HepG2 (cell line): ENCODE measurements around the gene PFDN2. TPM values are rescaled to one million over a fixed set of nuclear protein-coding genes. Genes with fewer than 3 reads are reported as not detected.

ENCODE experiments used
- ATAC-seq: fragments of 200-7000 bp; cut with Tn5 transposase; 3 replicates; pipeline ENCODE4 v1.9.1; 2020; ENCODE audit warnings: mild to moderate bottlenecking, moderate library complexity
- BruUV-seq: library from RNA; stranded (reverse); fragments of 400-500 nt; replicated peaks from 2 replicates; lab custom pipeline; 2021; lab: Mats Ljungman, UMichigan
- CTCF ChIA-PET: fragments of 300-600 bp; formaldehyde crosslinking; extraction: SDS; loops from one replicate; lab custom pipeline; 2021; ENCODE audit warnings: low total read pairs, inconsistent platforms, low intra/inter-chr PET ratio; lab: Yijun Ruan, JAX
- POLR2A ChIA-PET: fragments of 350-600 bp; sonication (Branson Sonifier 250); formaldehyde crosslinking; loops from one replicate; lab custom pipeline; 2020; ENCODE audit warnings: antibody characterized with exemption, inconsistent platforms; lab: Yijun Ruan, JAX
- DNase-seq: peaks from one replicate; pipeline ENCODE4 v3.0.0-alpha.2; 2015; ENCODE audit warnings: low spot score
- FAIRE-seq: peaks from 3 replicates; lab custom pipeline; 2011; peaks lifted over from hg19 to GRCh38; lab: Jason Lieb, UNC
- H2AFZ ChIP-seq: one replicate; pipeline ENCODE4 v1.6.1; 2011; ENCODE audit warnings: low read length, inconsistent platforms
- H3K27ac ChIP-seq: fragments of 300-600 bp; 3 replicates; pipeline ENCODE4 v1.8.0; 2011; ENCODE audit warnings: mixed run types, mild to moderate bottlenecking, mixed read lengths, low read length, inconsistent platforms; ENCODE audit not compliant: insufficient read depth; ENCODE audit errors: extremely low read length
- H3K27me3 ChIP-seq, 2 experiments: fragments of 200-600 bp in 1 of 2; 2 replicates in 1 of 2; 3 replicates in 1 of 2; pipeline versions ENCODE4 v1.6.0 to v1.8.0; 2011; ENCODE audit warnings: low read length in 2 of 2, mild to moderate bottlenecking in 2 of 2, moderate library complexity in 2 of 2, inconsistent platforms in 1 of 2; ENCODE audit not compliant: insufficient read depth in 2 of 2, control insufficient read depth in 1 of 2
- H3K36me3 ChIP-seq, 2 experiments: fragments of 200-600 bp in 1 of 2; replicated peaks in 1 of 2; 2 replicates in 1 of 2; 3 replicates in 1 of 2; pipeline versions ENCODE4 v1.5.1 to v1.8.0; 2011; ENCODE audit warnings: low read length in 2 of 2, inconsistent platforms in 1 of 2; ENCODE audit not compliant: insufficient read depth in 2 of 2, control insufficient read depth in 1 of 2
- H3K4me1 ChIP-seq: 2 replicates; pipeline ENCODE4 v1.5.1; 2012; ENCODE audit warnings: low read length, inconsistent platforms; ENCODE audit not compliant: insufficient read depth
- H3K4me2 ChIP-seq: 2 replicates; pipeline ENCODE4 v1.6.0; 2011; ENCODE audit warnings: low read depth, low read length, inconsistent platforms
- H3K4me3 ChIP-seq, 3 experiments: fragments of 200-600 bp in 1 of 3; sonication (generic), shearing (Covaris generic) in 1 of 3; replicated peaks in 1 of 3; 2 replicates each; pipeline ENCODE4 v1.5.1; 2011 to 2016; ENCODE audit warnings: low read length in 3 of 3, inconsistent platforms in 2 of 3, low read depth in 2 of 3, mild to moderate bottlenecking in 2 of 3, control low read depth in 1 of 3, mixed read lengths in 1 of 3; ENCODE audit not compliant: insufficient read depth in 1 of 3
- H3K79me2 ChIP-seq: one replicate; pipeline ENCODE4 v1.6.1; 2011; ENCODE audit warnings: low read length, inconsistent platforms; ENCODE audit not compliant: insufficient read depth
- H3K9ac ChIP-seq: 2 replicates; pipeline ENCODE4 v1.6.0; 2011; ENCODE audit warnings: mild to moderate bottlenecking, low read depth, low read length, inconsistent platforms; ENCODE audit not compliant: insufficient read depth
- H3K9me3 ChIP-seq: 2 replicates; pipeline ENCODE4 v1.5.1; 2012; ENCODE audit warnings: mild to moderate bottlenecking, low read length
- H4K20me1 ChIP-seq: 2 replicates; pipeline ENCODE4 v1.6.0; 2011; ENCODE audit warnings: inconsistent platforms, mild to moderate bottlenecking, low read length, moderate library complexity; ENCODE audit not compliant: insufficient read depth
- DR1 ChIP-seq: sonication (generic); formaldehyde crosslinking; IDR thresholded peaks from 2 replicates; pipeline ENCODE4 v1.8.0; 2021; ENCODE audit warnings: mild to moderate bottlenecking, missing genetic modification reagents, inconsistent platforms
- FOSL2 ChIP-seq: sonication (generic); formaldehyde crosslinking; IDR thresholded peaks from 2 replicates; pipeline ENCODE4 v1.4.0; 2020; ENCODE audit warnings: missing genetic modification reagents
- KDM1A ChIP-seq: IDR thresholded peaks from 2 replicates; pipeline ENCODE4 v1.6.1; 2016; ENCODE audit warnings: missing compliant biosample characterization
- POLR2A ChIP-seq, 2 experiments: IDR thresholded peaks; 2 replicates each; pipeline ENCODE4 v1.6.1; 2011; ENCODE audit warnings: low read depth in 2 of 2, low read length in 2 of 2, mild to moderate bottlenecking in 1 of 2, moderate library complexity in 1 of 2; ENCODE audit not compliant: insufficient read depth in 1 of 2
- ZFX ChIP-seq: sonication (generic); formaldehyde crosslinking; IDR thresholded peaks from 2 replicates; pipeline ENCODE4 v1.4.0; 2020; ENCODE audit warnings: mild to moderate bottlenecking, low read depth, missing genetic modification reagents, moderate library complexity
- ZNF263 ChIP-seq: sonication (generic); formaldehyde crosslinking; IDR thresholded peaks from 2 replicates; pipeline ENCODE4 v1.4.0; 2020; ENCODE audit warnings: missing genetic modification reagents
- WGBS: methylation state at CpG from one replicate; pipeline ENCODE4 v1.1.6; 2017; ENCODE audit warnings: low lambda C conversion rate; 5-methylcytosine and 5-hydroxymethylcytosine counted together
- in situ Hi-C: cut with HindIII; loops from 2 replicates; pipeline ENCODE4 v1.10.0; 2017; ENCODE audit warnings: low pct_unique_long_range_greater_than_20kb; ENCODE audit not compliant: extremely low pct_ligation_motif_present
- intact Hi-C: fragments of 100-400 bp; cut with micrococcal nuclease; formaldehyde crosslinking; loops from one replicate; pipeline ENCODE4 v1.10.0; 2022; ENCODE audit not compliant: unreplicated experiment
- polyA plus RNA-seq, 8 experiments: library from polyadenylated mRNA; depleted of rRNA in 3 of 8; stranded (reverse) in 7 of 8; unstranded in 1 of 8; fragments of >200 nt; fragmentation: Illumina TruSeq in 4 of 8; extraction: Trizol in 4 of 8; gene quantifications; 2 replicates each; pipeline versions ENCODE4 v1.2.1 to v1.2.3, GENCODE V29; 2011 to 2016; ENCODE audit warnings: low read depth in 4 of 8, missing spikeins in 1 of 8, mixed read lengths in 1 of 8; ENCODE audit not compliant: insufficient read depth in 1 of 8
- total RNA-seq, 5 experiments: library from RNA; depleted of rRNA; stranded (reverse); fragments of >200 nt; fragmentation: Illumina TruSeq; extraction: Trizol; gene quantifications; 2 replicates each; pipeline ENCODE4 v1.2.3, GENCODE V29; 2016; ENCODE audit warnings: low read depth in 1 of 5
- TF ChIP-seq, protein P1 (sequence below): sonication (generic); formaldehyde crosslinking; IDR thresholded peaks from 2 replicates; pipeline ENCODE4 v1.5.1; 2020; ENCODE audit warnings: mild to moderate bottlenecking, missing genetic modification reagents, moderate library complexity
- TF ChIP-seq, protein P2 (sequence below): fragments of 450-650 bp; IDR thresholded peaks from 2 replicates; pipeline ENCODE4 v1.6.1; 2016
- TF ChIP-seq, protein P3 (sequence below): sonication (generic); formaldehyde crosslinking; IDR thresholded peaks from 2 replicates; pipeline ENCODE4 v1.8.1; 2022; ENCODE audit warnings: low read depth, mild to moderate bottlenecking, missing genetic modification reagents
- TF ChIP-seq, protein P4 (sequence below): sonication (generic); formaldehyde crosslinking; IDR thresholded peaks from 2 replicates; pipeline ENCODE4 v1.8.1; 2023; ENCODE audit warnings: mild to moderate bottlenecking, missing genetic modification reagents

Gene PFDN2
- total and polyA plus RNA-seq, 2 of the 13 experiments (the other 11 are each of a cell fraction or from before 2014, with no cell fraction given) = 62.6 to 63.6 TPM

DNA sequence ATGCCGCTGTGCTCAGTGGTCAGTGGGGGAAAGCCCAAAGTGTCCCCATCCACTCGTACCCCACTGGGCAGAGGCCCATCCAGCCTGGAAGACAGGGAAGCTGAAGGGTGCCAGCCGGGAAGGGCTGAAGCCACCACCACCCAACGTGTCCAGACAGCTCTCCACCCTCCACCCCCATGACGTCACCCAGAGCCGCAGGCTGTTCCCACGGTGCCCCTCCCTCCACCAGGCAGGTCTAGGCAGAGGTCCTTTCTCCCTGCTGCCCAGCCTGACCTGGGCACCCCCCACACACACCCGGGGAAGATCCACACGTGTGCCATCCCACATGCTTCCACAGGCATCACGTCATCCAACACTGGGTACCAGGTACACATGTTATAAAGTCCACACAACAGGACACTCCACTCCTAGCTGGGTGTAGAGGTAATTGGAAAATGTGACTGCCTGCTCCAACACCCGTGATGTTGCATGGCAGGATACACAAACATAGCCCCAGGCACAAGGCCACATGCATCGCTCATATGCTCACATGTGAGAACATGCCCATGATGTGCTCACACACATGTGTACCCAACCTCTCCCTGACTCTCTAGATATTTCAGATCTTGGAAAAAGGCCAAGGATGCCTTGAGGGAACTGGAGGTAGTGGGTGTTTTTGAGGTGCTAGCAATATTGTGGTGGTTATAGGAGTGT lies 43.0 kb downstream of the PFDN2 start (continued):
- TF ChIP-seq, protein P1, sequence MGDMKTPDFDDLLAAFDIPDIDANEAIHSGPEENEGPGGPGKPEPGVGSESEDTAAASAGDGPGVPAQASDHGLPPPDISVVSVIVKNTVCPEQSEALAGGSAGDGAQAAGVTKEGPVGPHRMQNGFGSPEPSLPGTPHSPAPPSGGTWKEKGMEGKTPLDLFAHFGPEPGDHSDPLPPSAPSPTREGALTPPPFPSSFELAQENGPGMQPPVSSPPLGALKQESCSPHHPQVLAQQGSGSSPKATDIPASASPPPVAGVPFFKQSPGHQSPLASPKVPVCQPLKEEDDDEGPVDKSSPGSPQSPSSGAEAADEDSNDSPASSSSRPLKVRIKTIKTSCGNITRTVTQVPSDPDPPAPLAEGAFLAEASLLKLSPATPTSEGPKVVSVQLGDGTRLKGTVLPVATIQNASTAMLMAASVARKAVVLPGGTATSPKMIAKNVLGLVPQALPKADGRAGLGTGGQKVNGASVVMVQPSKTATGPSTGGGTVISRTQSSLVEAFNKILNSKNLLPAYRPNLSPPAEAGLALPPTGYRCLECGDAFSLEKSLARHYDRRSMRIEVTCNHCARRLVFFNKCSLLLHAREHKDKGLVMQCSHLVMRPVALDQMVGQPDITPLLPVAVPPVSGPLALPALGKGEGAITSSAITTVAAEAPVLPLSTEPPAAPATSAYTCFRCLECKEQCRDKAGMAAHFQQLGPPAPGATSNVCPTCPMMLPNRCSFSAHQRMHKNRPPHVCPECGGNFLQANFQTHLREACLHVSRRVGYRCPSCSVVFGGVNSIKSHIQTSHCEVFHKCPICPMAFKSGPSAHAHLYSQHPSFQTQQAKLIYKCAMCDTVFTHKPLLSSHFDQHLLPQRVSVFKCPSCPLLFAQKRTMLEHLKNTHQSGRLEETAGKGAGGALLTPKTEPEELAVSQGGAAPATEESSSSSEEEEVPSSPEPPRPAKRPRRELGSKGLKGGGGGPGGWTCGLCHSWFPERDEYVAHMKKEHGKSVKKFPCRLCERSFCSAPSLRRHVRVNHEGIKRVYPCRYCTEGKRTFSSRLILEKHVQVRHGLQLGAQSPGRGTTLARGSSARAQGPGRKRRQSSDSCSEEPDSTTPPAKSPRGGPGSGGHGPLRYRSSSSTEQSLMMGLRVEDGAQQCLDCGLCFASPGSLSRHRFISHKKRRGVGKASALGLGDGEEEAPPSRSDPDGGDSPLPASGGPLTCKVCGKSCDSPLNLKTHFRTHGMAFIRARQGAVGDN = peak; percentile 51
- TF ChIP-seq, protein P2, sequence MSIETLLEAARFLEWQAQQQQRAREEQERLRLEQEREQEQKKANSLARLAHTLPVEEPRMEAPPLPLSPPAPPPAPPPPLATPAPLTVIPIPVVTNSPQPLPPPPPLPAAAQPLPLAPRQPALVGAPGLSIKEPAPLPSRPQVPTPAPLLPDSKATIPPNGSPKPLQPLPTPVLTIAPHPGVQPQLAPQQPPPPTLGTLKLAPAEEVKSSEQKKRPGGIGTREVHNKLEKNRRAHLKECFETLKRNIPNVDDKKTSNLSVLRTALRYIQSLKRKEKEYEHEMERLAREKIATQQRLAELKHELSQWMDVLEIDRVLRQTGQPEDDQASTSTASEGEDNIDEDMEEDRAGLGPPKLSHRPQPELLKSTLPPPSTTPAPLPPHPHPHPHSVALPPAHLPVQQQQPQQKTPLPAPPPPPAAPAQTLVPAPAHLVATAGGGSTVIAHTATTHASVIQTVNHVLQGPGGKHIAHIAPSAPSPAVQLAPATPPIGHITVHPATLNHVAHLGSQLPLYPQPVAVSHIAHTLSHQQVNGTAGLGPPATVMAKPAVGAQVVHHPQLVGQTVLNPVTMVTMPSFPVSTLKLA = peak; percentile 86
- TF ChIP-seq FOSL2 (CRISPR knock-in tag) (0 out of 2 replicates have a peak, but pooled peaks have one; percentile 23), KDM1A (no peak)

DNA sequence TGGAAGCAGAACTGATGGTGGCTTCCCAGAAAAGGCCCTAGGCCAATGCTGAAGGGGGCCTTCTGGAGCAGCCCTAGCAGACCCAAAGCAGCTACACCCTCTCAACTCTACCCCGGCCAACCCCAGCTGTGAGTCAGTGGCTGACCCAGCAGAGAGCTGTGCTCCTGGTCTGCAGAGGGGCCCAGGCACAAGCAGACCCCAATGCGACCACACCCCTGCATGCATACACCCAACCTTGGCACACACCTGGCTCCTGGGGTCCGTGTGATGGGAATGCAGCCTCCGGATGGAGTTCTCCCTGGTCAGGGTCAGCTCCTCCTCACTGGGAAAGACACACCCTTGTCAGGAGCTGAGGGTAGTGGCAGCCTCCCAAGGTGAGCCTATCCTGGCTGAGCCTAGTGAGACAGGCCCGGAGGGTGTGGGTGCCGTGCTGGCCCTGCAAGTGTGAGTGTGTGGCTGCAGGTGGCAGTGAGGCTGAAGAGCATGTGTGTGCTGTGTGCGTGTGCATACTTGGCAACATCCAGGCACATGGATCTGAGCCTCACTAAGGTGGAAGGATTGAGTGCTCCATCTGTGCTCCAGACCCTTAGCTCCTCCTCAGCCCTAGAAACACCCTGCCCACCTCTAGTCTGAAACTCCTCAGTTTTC lies 44.2 kb downstream of the PFDN2 start:
- no peaks in the 10 kb centered on the region for H3K27me3 ChIP-seq
- peak; percentile 32 for FAIRE-seq
- peak overlapping the region; percentile 70 for H3K9ac ChIP-seq
- no peak overlapping the region for H2AFZ ChIP-seq
- no peaks in the 10 kb centered on the region for H4K20me1 ChIP-seq
- H3K36me3 ChIP-seq = no peaks in the 10 kb centered on the region
- intact Hi-C loops (no loop called here), in situ Hi-C loops (no loop called here)
- BruUV-seq = no TSS peak
- H3K4me3 ChIP-seq = peak overlapping the region; percentile 62 to 75 (median 64)
- DNase-seq = peak; percentile 50
- peak overlapping the region; percentile 40 for H3K27ac ChIP-seq
- peaks cover 41% of the 10 kb centered on the region for H3K4me1 ChIP-seq
- H3K4me2 ChIP-seq = peak overlapping the region; percentile 96
- CTCF ChIA-PET = interaction anchor here (4.5 kb wide), 1 partner anchor 24 kb away, joined by 50 read pairs; the partner anchor contains the start of gene KLHDC9
- no peaks in the 10 kb centered on the region for H3K79me2 ChIP-seq
- H3K9me3 ChIP-seq = no peaks in the 10 kb centered on the region
- no CpG with 5 or more reads among the region's 7 CpGs for WGBS
- peak; percentile 83 for ATAC-seq
- POLR2A ChIA-PET = interaction anchor here (0.6 to 3.8 kb wide), 5 partner anchors 28 to 59 kb away, joined by 3 to 21 read pairs (median 6); partner anchors contain the start of genes DEDD, F11R, NIT1 and PFDN2
- TF ChIP-seq, protein P3, sequence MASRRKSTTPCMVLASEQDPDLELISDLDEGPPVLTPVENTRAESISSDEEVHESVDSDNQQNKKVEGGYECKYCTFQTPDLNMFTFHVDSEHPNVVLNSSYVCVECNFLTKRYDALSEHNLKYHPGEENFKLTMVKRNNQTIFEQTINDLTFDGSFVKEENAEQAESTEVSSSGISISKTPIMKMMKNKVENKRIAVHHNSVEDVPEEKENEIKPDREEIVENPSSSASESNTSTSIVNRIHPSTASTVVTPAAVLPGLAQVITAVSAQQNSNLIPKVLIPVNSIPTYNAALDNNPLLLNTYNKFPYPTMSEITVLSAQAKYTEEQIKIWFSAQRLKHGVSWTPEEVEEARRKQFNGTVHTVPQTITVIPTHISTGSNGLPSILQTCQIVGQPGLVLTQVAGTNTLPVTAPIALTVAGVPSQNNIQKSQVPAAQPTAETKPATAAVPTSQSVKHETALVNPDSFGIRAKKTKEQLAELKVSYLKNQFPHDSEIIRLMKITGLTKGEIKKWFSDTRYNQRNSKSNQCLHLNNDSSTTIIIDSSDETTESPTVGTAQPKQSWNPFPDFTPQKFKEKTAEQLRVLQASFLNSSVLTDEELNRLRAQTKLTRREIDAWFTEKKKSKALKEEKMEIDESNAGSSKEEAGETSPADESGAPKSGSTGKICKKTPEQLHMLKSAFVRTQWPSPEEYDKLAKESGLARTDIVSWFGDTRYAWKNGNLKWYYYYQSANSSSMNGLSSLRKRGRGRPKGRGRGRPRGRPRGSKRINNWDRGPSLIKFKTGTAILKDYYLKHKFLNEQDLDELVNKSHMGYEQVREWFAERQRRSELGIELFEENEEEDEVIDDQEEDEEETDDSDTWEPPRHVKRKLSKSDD (CRISPR knock-in tag) = 0 out of 2 replicates have a peak, but pooled peaks have one; percentile 11
- TF ChIP-seq ZNF263 (peak; percentile 88), ZFX (CRISPR knock-in tag) (peak; percentile 52), DR1 (CRISPR knock-in tag) (no peak), POLR2A (IDR thresholded peaks at IDR 0.05; ENCODE audit: insufficient read depth in 1 of 2, low read depth in 2 of 2, low read length in 2 of 2) (peak in 1 of 2 experiments; percentile 16; a peak in 1 of 4 replicates)
- TF ChIP-seq, protein P4, sequence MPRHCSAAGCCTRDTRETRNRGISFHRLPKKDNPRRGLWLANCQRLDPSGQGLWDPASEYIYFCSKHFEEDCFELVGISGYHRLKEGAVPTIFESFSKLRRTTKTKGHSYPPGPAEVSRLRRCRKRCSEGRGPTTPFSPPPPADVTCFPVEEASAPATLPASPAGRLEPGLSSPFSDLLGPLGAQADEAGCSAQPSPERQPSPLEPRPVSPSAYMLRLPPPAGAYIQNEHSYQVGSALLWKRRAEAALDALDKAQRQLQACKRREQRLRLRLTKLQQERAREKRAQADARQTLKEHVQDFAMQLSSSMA (CRISPR knock-in tag) = peak; percentile 62; the same call in 1 of the 2 replicates
